Kasumi-1 (cell line): ENCODE results near the gene KLHDC3.
"Not testable (repeated sequence)": the region's sequence is repeated elsewhere in the genome, so short reads cannot be mapped to it uniquely, and the experiment has no call there.

Experiments used
- DNase-seq, 2 experiments: peaks; one replicate each; lab custom pipeline; 2025; lab: John Stamatoyannopoulos, UW

The KLHDC3 gene

DNA sequence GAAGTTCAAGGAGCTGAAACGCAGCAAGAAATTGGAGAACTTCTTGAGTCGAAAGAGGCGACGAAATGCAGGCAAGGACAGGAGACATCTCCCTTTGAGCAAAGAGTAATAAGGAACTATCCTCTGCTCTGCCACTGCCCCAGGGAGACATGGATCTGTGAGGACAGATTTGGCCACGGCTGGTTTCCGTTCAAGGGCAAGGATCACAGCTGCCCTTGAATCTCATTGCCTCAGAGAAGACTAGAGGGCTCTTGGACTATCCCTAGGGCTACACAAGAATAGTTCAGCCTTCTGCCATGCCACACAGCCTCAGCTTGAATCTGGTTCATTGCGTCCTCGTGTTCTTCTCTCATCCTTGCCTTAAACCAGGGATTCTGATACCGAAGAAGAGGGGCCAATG is 15.1 kb downstream of the KLHDC3 start:
- no peak for DNase-seq

DNA sequence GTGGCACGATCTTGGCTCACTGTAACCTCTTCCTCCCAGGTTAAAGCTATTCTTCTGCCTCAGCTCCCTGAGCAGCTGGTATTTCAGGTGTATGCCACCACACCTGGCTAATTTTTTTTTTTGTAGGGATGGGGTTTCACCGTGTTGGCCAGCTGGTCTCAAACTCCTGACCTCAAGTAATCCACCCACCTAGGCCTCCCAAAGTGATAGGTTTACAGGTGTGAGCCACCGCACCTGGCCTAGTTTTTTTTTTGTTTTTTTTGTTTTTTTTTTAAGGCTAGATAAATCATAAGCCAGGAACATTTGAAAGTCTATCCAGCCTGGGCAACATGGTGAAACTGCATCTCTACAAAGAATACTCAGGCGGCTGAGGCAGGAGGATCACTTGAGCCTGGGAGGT is 18.3 kb downstream of the KLHDC3 start:
- DNase-seq, result no peak

DNA sequence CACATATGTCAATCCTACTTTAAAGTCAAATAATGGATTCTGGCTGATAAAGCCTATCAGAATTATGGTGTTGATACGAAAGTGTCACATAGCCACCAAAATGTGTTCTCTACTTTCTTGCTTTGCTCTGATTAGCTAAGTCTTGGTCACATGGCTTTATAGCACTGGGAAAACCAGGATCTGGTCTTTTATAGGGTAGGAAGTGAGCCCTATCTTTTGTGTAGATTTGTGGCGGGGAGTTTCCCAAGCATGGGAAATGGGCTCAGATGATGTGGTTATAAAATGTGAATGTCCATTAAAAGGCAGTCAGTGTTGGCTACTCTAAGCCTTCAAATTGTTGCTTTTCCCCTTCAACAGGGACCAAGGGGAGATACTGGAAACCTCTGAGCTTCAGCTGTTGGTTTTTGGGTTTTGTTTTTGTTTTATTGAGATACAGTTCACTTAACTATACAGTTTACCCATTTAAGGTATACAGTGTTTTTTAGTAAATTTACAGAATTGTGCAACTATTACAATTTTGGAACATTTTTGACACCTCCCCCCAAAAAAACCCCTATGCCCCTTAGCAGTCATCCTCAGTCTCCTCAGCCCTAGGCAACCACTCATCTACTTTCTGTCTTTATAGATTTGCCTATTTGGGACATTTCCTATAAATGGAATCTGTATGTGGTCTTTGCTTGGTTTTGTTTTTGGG is 19.6 kb downstream of the KLHDC3 start:
- no peak for DNase-seq

DNA sequence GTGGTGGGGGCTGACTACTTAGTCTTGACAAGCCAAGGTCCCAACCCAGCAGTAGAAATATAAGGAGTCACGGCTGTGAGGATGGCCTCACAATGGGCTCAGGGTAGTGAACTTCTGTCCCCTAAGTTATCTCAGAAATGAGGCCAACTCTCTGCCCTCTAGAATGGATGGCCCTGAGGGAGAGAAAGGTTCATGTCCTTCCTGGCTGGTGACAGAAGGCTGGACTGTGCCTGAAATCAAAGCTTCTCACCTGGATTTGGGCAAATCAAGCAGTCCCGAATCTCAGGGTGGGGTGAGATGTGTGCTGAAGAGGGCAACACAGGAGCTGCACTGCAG is 20.1 kb downstream of the KLHDC3 start:
- no peak for DNase-seq

DNA sequence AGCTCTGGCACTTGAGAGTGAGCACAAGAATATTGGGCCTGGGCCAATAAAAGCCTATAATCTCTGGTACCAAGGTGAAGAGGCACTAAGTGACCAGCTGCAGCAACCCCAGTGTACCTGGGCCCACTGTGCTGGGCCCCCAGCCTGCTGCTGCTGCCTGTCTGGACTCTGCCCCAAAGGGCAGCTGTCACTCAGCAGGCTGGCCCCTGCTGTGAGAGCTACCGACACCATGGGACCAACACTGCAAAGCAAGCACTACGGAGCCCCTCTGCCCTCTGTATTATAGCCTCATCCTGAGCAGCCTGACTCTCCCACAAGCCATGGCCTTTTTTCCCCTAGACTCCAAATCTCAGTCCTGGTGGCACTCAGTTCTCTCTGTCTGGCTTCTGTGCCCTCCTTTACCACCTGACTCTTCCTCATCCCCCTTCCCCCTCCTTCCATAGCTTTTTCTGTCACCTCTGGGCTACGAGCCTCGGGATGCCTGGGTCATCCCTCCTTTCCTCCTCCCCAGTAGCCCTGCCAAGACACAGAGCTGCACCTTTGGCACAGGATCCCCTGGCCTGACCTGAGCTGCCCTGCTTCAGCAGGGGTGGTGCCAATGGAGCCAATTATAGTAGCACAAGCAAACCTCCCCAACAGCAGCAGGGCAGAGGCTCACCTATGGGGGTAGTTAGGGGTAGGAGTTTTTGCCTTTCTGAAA is 21.6 kb downstream of the KLHDC3 start:
- DNase-seq, result no peak

DNA sequence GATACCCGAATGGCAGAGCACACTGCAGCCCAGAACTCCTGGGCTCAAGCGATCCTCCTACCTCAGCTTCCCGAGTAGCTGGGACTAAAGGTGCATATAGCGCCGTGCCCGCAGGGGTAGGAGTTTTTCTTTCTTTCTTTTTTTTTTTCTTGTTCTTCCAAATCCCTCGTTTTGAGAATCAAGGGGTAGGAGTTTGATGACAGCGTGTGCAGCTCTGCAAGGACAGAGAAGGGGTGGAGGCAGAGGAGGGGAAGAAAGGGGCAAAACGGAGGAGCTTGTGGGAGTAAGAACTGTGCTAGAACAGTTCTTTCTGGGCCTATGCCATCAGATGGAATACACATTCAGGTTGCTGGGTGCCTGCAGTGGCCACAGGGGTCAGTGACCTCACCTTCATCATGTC is 22.7 kb downstream of the KLHDC3 start:
- DNase-seq, result no peak

DNA sequence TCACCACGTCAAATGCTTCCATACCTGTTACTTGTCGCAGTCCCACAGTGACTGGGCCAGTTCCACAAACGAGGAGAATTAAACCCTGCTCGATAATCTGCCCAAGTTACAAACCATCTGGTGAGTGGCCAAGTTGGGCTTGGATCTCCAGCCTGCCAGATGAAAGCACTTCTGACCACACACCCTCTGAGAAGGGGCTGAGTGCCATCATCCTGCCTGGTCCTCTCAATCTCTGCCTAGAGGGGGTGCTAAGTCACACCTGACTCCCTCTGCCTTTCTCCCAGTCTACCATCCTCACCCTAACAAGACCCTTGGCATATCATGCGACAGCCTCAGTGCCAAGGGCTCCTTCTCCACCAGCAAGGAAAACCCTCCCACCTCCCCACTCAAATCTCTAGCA is 23.1 kb downstream of the KLHDC3 start:
- no peak for DNase-seq

DNA sequence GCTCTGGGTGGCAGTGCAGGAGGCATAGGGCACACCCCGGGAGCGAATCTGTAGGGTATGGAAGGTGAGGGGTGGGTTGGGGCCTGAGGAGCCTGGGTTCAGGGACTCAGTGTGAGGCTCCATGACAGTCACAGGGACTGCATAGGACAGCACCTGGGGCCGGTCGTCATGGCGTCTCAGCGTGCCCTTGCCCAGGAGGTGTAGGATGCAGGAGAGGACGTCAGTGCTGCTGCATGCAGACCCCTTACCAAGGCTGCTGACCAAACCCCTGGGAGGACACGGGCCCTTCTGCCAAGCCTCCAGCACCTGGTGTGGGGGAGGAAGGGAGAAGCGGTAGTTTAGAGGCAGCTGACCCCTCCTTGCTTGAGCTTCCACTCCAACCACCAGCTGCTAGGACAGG is 23.7 kb downstream of the KLHDC3 start:
- no peak for DNase-seq

DNA sequence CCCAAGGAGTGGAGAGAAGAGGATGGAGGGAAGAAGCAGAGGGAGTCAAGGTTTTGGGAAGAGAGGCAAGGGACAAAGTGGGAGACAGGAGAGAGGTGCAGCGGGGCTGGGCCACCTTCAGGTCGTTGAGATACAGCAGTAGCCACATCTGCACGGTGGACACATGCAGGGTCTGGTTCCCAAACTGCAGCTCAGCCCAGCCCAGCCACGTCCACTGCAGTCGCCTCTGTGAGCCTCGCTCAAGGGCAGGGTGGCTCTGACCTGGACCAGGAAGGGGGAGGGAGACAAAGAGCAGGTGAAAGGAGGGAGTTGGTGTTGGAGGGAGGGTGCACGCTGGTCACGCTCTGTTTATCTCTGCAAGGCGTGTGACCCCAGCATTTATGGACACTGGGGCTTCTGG is 24.7 kb downstream of the KLHDC3 start:
- no peak for DNase-seq

DNA sequence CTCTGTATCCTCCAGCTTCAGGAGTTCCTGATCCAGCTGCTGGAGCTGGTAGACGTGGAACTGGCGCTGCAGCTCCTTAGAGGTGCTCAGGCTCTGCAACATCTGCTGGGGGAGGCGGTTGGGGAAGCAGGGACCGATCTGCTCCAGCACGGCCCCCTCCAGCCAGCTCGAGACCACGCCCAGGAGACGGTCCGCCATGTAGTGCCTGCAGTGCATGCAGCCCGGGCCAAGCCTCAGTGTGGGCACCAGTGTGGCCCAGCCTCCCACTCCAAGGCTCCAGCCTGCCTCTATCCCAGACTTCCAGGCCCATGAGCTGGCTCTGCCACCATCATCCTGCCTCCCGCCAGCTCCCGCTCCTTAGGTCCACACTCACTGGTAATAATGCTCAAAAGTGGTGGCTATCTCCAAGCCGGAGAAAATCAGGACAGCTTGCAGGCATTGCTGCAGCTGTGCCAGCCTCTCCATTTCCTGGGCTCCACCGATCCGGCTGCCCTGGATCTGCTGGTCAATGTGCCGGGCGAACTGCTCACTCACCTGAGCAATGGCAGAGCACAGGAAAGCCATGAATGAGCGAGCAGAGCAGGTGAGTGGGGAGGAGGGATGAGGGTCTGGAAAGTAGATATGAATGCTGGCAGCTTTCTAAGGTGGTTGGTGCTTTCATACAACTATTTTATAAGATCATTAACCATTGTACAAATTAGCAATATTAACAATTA is 26.7 kb downstream of the KLHDC3 start:
- DNase-seq, result no peak

DNA sequence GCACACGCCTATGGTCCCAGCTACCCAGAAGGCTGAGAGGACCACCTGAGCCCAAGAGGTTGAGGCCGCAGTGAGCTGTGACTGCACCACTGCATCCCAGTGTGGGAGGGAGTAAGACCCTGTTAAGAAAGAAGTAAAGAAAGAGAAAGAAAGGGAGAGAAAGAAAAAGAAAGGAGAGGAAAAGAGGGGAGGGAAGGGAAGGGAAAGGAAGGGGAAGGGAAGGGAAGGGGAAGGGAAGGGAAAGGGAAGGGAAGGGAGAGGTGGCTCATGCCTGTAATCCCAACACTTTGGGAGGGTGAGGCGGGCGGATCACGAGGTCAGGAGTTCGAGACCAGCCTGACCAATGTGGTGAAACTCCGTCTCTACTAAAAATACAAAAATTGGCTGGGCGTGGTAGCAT is 27.4 kb downstream of the KLHDC3 start:
- DNase-seq, result not testable (repeated sequence)

DNA sequence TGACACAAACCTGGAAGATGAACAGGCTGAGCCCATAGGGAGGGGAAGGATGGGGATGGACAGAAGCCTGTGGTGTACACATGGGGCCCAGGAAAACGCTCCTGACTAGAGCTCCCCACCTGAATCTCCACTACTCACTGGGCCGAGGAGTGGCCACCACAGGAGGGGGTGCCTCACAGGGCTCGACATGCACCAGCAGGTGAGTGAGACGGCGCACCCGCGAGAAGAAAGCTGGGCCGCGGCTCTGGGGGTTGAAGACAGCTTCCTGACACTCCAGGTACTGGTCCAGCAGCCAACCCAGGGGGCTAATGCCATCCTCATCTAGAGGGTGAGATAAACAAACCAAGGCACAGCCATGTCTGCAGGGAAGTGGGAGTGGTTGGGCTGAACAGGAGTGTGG is 29.3 kb downstream of the KLHDC3 start:
- DNase-seq, result no peak

DNA sequence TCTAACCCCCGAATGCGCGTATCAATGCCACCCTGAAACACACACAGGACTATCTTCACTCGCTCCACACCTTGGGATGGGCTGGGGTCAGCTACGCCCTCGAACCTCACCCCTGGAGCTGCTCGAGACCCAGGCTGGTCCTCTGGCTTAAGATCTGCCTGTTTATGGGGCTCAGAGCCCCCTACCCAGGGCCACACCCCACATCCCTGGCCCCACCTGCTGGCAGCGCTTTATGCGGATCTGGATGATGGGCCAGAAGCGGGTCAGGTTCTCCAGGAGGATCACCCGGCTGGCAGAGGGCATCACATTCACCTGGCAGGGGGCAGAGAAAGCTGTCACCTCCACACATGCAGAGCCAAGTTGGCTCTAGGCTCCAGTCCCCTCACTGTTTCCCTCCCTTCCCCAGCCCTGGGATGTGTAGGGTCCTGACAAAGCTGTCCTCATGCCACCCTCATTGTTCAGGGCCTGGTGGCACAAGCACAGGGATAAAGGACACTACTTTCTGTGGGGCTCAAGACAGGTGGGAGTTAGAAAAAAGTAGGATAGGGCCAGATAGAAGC is 31.4 kb downstream of the KLHDC3 start:
- DNase-seq, result no peak

DNA sequence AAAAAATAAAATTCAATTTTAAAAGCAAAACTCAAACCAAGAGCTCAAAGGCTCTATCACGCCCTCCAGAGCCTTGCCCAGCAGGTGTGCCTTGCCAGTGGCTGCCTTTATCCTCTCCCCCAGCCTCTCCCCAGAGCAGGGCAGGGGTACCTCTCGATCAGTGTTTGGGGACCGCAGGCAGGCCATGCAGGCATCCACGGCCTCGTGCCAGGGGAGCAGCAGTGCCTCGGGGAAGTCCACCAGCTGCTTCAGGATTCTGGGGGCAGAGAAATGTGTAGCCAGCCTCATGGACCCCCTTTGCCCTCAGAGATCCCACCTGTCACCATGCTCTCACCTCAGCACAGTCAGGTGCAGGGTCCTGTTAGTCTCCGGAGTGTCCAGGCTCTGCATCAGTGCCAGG is 33.9 kb downstream of the KLHDC3 start:
- no peak for DNase-seq

DNA sequence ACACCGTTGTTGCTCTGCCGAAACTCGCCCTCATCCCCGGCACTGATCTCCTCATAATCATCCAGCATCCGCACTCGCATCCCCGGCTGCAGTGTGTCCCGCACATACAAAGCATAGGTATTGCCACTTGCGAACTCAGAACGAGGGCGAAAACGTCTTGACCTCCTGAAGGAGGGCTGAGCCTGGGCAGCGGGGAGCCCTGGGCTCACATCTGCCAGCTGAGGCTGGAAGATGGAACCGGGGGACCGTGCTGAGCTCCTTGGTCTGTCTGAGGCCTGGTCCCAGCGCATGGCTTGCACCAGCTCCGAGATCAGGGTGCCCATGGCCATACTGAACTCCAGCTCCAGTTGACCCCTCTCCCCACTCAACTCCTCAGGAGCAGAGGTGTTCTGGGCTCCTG is 36.9 kb downstream of the KLHDC3 start:
- no peak for DNase-seq

DNA sequence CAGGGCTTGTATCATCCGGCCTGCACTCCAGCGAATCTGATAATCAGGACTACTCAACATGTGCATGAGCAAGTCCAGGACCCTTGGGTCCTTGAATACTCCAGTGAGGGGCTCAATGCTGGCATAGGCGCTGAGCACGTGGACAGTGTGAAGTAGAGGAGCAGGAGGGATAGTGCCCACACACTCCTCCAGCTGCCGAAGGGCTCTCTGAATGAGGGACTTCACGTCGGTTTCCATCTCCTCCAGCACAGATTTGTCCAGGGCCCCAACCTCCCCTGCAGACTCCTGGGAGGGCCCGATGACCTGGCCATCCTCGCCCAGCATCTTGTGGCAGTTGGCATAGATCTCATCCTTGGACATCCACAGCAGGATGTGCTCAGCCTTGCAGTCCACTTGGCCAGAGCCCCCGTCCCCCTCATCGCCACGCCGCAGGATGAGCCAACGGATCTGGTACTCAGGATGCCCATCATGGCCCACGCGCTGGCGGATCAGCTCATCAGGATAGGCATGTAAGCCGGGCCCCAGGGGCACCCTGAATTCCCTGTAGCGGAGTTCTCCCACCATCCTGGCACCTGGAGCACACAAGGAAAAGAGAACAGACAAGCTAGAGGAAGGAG is 38.3 kb downstream of the KLHDC3 start:
- no peak for DNase-seq

DNA sequence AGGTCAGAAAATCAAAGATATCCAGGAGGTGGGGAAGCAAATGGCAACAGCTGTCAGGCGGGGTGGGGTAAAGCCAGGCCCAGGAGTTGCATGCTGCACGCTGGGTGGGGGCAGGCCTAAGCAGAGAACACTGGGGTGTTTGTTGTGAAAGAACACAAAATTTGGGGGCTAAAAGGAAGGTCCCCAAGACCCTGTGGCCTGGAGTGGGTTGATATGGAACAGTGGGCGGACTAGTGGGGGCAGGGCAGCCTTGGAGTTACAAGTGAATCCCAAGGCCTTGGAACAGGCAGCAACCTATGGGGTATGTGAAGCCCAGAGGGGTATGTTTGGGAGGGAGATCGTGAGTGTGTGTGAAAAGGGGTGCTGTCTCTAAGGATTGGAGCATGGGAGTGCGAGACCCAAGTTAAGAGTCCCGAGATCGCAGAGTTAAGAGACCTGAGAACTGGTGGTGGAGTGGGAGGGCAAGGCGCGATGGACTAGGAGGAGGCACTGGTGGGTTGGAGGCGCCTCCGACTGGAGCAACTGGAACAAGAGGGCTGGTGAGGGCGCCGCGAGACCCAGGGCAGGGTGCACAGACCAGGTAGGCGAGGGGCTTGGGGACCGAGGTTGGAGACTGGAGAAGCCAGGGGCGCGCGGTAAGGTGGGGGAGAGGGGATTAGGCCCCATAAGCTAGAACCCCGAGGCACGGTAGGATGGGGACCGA is 38.9 kb downstream of the KLHDC3 start:
- peak; percentile 36 to 40 for DNase-seq

DNA sequence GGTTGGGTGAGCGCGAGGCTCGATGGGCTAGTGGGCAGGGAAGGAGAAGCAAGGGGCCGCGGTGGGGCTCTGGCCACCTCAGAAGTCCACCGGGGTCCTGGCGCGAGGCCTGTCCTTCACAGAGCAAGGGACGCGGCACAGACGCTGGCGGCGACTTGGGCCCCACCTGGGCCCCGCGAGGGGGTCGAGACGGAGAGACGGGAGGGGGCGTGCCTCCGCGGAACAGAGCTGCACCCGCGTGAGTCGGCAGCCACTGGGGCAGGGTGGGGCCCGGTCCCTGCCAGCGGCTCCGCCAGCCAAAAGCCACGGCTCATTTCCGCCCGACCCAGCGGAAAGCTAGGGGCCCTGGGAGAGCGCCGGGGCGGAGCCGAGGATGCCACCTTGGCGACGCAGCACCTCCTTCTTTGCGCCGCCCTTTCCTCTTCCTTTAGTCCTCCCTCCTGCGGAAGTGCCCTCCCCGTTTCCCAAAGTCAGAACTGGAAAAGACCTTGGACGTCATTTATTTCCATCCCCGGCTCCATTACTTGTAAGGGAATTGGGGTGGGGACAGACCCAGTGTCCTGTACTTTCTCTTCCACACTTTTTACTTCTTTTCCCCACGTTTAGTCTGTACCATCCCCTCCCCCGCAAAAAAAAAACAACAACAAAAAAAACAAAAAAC is 39.6 kb downstream of the KLHDC3 start, which contains the start of gene CUL7:
CUL7 (minus strand) TSS at position 307 of the 661 bp plus-strand sequence. CDS start 1,063 bp downstream, outside the sequence.
- DNase-seq, result peak; percentile 95 to 96

DNA sequence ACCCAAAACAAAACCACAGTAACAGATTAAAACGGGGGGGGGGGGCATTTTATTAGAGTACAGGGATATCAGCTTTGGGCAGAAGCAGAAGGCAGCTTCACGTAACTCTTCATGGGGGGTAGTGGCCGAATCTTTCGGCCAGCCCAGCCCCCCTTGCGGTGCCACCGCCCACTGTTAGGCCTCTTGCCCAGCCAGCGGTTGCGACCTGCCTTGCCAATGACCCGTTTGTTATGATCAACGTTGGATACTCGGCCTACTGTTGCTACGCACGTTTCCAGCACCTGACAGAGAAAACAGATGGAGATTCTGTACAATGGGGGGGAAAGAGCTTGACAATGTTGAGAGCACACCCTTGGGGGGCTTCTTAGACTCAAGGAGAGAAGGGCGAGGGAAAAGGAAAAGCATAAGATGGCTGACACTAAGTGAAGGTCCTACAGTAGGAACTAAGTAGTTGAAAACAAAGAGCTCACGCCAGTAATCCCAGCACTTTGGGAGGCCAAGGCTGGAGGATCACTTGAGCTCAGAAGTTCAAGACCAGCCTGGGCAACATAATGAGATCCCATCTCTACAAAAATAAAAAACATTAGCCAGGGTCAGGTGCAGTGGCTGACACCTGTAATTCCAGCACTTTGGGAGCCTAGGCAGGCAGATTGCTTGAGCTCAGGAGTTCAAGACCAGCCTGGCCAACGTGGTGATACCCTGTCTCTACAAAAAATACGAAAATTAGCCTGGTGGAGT is 40.3 kb downstream of the KLHDC3 start:
- DNase-seq, result no peak

DNA sequence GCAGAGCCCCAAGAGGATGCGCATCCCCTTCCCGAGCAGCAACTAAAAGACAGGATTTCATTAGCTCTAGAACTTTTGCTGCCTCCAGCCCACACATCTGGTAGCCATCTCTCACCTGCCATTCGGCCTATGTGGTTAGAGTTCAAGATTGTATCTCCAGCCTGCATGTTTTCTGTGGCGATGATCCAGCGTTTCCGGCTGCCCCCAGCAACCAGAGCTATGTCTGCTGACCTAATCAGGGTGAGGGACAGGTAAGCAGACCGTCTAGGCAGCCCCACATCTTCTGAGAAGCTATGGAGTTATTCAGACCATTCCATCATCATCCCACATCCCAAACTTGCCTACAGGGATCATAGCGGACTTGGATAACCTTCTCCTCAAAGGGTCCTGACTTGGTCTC is 41.9 kb downstream of the KLHDC3 start:
- no peak for DNase-seq

DNA sequence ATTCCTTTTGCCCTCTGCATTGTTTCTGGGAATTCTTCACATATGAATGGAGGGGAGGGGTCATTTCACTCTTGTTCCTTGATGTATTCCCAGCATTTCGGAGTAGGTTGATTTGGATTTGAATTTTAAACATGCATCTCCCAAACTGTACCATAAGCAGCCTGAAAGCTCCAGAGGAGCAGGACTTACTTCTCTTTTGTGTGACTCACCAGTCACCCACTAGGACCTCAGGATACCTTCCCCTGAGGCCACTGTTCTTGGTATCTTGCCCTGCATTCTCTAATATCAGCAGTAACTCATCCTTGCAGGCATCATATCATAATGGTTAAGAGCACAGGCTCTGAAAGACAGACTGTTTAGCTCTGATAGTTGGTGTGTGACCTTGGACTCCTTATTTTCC is 44.5 kb downstream of the KLHDC3 start:
- DNase-seq, result no peak
